ENCODE measurements around the gene RASSF1. TPM values are rescaled to one million over a fixed set of nuclear protein-coding genes. Genes with fewer than 3 reads are reported as not detected.
A peak's percentile ranks its signal among the peaks of the same experiment; 100 is the strongest.

The RASSF1 gene
- total RNA-seq, 1 experiment from 2014 or later = 32.0 TPM

- no TSS peak for BruUV-seq (replicated peaks)
- Mint-ChIP-seq H3K9me3 (ENCODE audit: unreplicated experiment) (no peaks in the 10 kb centered on the region), H3K4me3 (ENCODE audit: unreplicated experiment) (peak overlapping the region; percentile 85), H3K27ac (ENCODE audit: low read depth, unreplicated experiment) (no peak overlapping the region), H3K4me1 (ENCODE audit: insufficient read depth, unreplicated experiment) (peaks cover 19% of the 10 kb centered on the region), H3K36me3 (ENCODE audit: insufficient read depth, unreplicated experiment) (peaks cover 15% of the 10 kb centered on the region), H3K27me3 (ENCODE audit: insufficient read depth, unreplicated experiment) (no peaks in the 10 kb centered on the region)
- ChIA-PET POLR2A (interaction anchor here (3.9 to 4.9 kb wide), 2 partner anchors 10 kb away, joined by 58 to 79 read pairs; partner anchors contain the start of genes CYB561D2, NPRL2 and TUSC2), CTCF (interaction anchor here (0.6 to 4.6 kb wide), 4 partner anchors 9 to 1604 kb away, joined by 5 to 40 read pairs (median 12); partner anchors contain the start of genes CYB561D2 and NPRL2)
- DNase-seq (ENCODE audit: unreplicated experiment) = no peak
- intact Hi-C loops (cut with micrococcal nuclease) = no loop called here
- no peak for TF ChIP-seq CTCF (IDR thresholded peaks at IDR 0.05; ENCODE audit: unreplicated experiment)
Observed at GRCh38 chr3:50338965-50339364, 1.7 kb downstream of the RASSF1 start.

GRCh38 chr3:50337175-50337861, 3.3 kb downstream of the RASSF1 start:
- intact Hi-C loops (cut with micrococcal nuclease) = no loop called here
- Mint-ChIP-seq H3K27me3 (ENCODE audit: insufficient read depth, unreplicated experiment) (no peaks in the 10 kb centered on the region), H3K4me1 (ENCODE audit: insufficient read depth, unreplicated experiment) (peaks cover 22% of the 10 kb centered on the region), H3K4me3 (ENCODE audit: unreplicated experiment) (peak overlapping the region; percentile 85), H3K27ac (ENCODE audit: low read depth, unreplicated experiment) (peak overlapping the region; percentile 91), H3K36me3 (ENCODE audit: insufficient read depth, unreplicated experiment) (peaks cover 30% of the 10 kb centered on the region), H3K9me3 (ENCODE audit: unreplicated experiment) (no peaks in the 10 kb centered on the region)
- BruUV-seq (replicated peaks) = no TSS peak
- DNase-seq (ENCODE audit: unreplicated experiment) = peak; percentile 99
- ChIA-PET POLR2A (interaction anchor here (0.6 to 4.9 kb wide), 24 partner anchors 8 to 1615 kb away, joined by 3 to 79 read pairs (median 6); partner anchors contain the start of genes CYB561D2, DCAF1, GNAI2 and HYAL2), CTCF (interaction anchor here (0.8 to 4.6 kb wide), 9 partner anchors 9 to 232 kb away, joined by 3 to 40 read pairs (median 4); partner anchors contain the start of genes CYB561D2, HEMK1, IFRD2 and NPRL2)
- TF ChIP-seq CTCF (IDR thresholded peaks at IDR 0.05; ENCODE audit: unreplicated experiment) = no peak

GRCh38 chr3:50336452-50337174, 4.0 kb downstream of the RASSF1 start:
- no peaks in the 10 kb centered on the region for H3K27me3 Mint-ChIP-seq (ENCODE audit: insufficient read depth, unreplicated experiment)
- POLR2A ChIA-PET = interaction anchor here (0.6 to 4.9 kb wide), 28 partner anchors 8 to 1616 kb away, joined by 3 to 79 read pairs (median 5); partner anchors contain the start of genes CYB561D2, DCAF1, GNAI2 and HYAL2
- no peak for TF ChIP-seq CTCF (IDR thresholded peaks at IDR 0.05; ENCODE audit: unreplicated experiment)
- H3K27ac Mint-ChIP-seq (ENCODE audit: low read depth, unreplicated experiment) = peak overlapping the region; percentile 91
- H3K4me3 Mint-ChIP-seq (ENCODE audit: unreplicated experiment) = peak overlapping the region; percentile 85
- H3K4me1 Mint-ChIP-seq (ENCODE audit: insufficient read depth, unreplicated experiment) = peaks cover 22% of the 10 kb centered on the region
- H3K9me3 Mint-ChIP-seq (ENCODE audit: unreplicated experiment) = no peaks in the 10 kb centered on the region
- H3K36me3 Mint-ChIP-seq (ENCODE audit: insufficient read depth, unreplicated experiment) = peaks cover 37% of the 10 kb centered on the region
- CTCF ChIA-PET = interaction anchor here (0.6 to 4.6 kb wide), 15 partner anchors 8 to 1675 kb away, joined by 3 to 40 read pairs (median 4); partner anchors contain the start of genes CYB561D2, HEMK1, HYAL3 and IFRD2
- BruUV-seq (replicated peaks) = TSS peak; percentile 64
- no peak for DNase-seq (ENCODE audit: unreplicated experiment)
- intact Hi-C loops (cut with micrococcal nuclease) = no loop called here

All from MCF 10A (cell line).